Measurements from ENCODE around the gene ZNF33A. TPM values are rescaled to one million over a fixed set of nuclear protein-coding genes. Genes with fewer than 3 reads are reported as not detected.

The ZNF33A gene
- total RNA-seq (2013; cell fraction: nucleolus; rRNA removed) = 99.4 and 103 TPM in 2 replicates
- total RNA-seq (2014; rRNA removed) = 18.9 and 22.2 TPM in 2 replicates
- total RNA-seq (2014; rRNA removed; fragmentation: Illumina TruSeq; extraction: Trizol) = 29.9 and 30.5 TPM in 2 replicates
- total RNA-seq (2021) = 17.7 and 17.9 TPM in 2 replicates
- 12.3 TPM for polyA plus RNA-seq (2011; ENCODE audit: low read depth)
- 22.5 and 36.5 TPM in 2 replicates for polyA plus RNA-seq (2011; rRNA removed)
- polyA plus RNA-seq (2011; cell fraction: cytosol; rRNA removed) = 8.4 and 9.2 TPM in 2 replicates
- polyA plus RNA-seq (2011; cell fraction: nucleus; rRNA removed) = 15.3 and 17.8 TPM in 2 replicates
- polyA plus RNA-seq (2012) = 9.1 and 10.3 TPM in 2 replicates
- 21.6 and 27.9 TPM in 2 replicates for polyA plus RNA-seq (2014; fragmentation: Illumina TruSeq; extraction: Trizol)
- polyA plus RNA-seq (2014; fragmentation: Nextera tagmentation; extraction: Ambion mirVana) = 10 to 100 TPM in 1 of 2 experiments, 1 to 10 TPM in 1; 9.8 to 12.1 TPM
- 13.3 and 17.3 TPM in 2 replicates for polyA plus RNA-seq (2014; rRNA removed)
- 10 to 100 TPM; 16.6 to 22.4 TPM for polyA plus RNA-seq (2016; fragmentation: Nextera tagmentation; extraction: Ambion mirVana)
- 30.7 and 31.7 TPM in 2 replicates for polyA minus RNA-seq (2011; rRNA and poly(A)+ RNA removed)
- polyA minus RNA-seq (2011; cell fraction: cytosol; rRNA and poly(A)+ RNA removed) = 6.9 and 9.4 TPM in 2 replicates
- polyA minus RNA-seq (2011; cell fraction: nucleus; rRNA and poly(A)+ RNA removed) = 20.4 and 36.5 TPM in 2 replicates
- Bru-seq, nascent RNA = percentile 87 among the genes with signal in this experiment
- BruChase-seq, experiment 1, labeled RNA remaining after a 6-hour chase = percentile 89 among the genes with signal in this experiment
- BruChase-seq, experiment 2, labeled RNA remaining after a 2-hour chase = percentile 90 among the genes with signal in this experiment
- long read RNA-seq, experiment 1, full-length matches to known transcripts = 2 of 9 reads
- long read RNA-seq, experiment 1, partial matches to known transcripts = 0 of 9 reads
- long read RNA-seq, experiment 1, other reads (novel, unspliced or antisense) = 7 of 9 reads
- long read RNA-seq, experiment 2, full-length matches to known transcripts = 21 of 44 reads
- long read RNA-seq, experiment 2, partial matches to known transcripts = 0 of 44 reads
- long read RNA-seq, experiment 2, other reads (novel, unspliced or antisense) = 23 of 44 reads

- H3K27ac ChIP-seq (ENCODE audit: control insufficient read depth, insufficient read depth) = peak within 1 kb of the TSS; percentile 88
- H3K4me3 ChIP-seq = peak within 1 kb of the TSS; percentile 83
- H3K79me2 ChIP-seq (ENCODE audit: control insufficient read depth, insufficient read depth, low read length) = peaks cover 18% of the 10 kb centered on the region
- FAIRE-seq (peak; percentile 47), ATAC-seq (peak; percentile 95), DNase-seq (ENCODE audit: low read depth, low spot score) (peak; percentile 85)
- peak within 1 kb of the TSS; percentile 79 for H3K9ac ChIP-seq (ENCODE audit: control insufficient read depth, insufficient read depth, low read length)
- in situ Hi-C loops (cut with MboI) = no loop called here
- POLR2A ChIA-PET = interaction anchor here (0.7 to 1.7 kb wide), 3 partner anchors 34 to 156 kb away, joined by 3 to 14 read pairs (median 3); partner anchors contain the start of gene ZNF25
- intact Hi-C loops (cut with micrococcal nuclease; ENCODE audit: unreplicated experiment) = loop anchor here (1.0 to 2.0 kb wide), 2 partner anchors 28 to 34 kb away; partner anchors contain the start of gene ZNF25
- H4K20me1 ChIP-seq (ENCODE audit: control insufficient read depth, insufficient read depth) = no peaks in the 10 kb centered on the region
- CTCF ChIA-PET = interaction anchor here (0.8 to 2.7 kb wide), 5 partner anchors 20 to 83 kb away, joined by 3 to 8 read pairs (median 6); partner anchors contain the start of genes ZNF25 and ZNF37A
- WGBS (ENCODE audit: insufficient coverage, insufficient replicate concordance, low lambda C conversion rate, missing lambda C conversion rate) = under 1% methylated on average over 38 of the region's 46 CpGs
- H3K27me3 ChIP-seq (replicated peaks in 1 of 2; ENCODE audit: control insufficient read depth in 2 of 2, insufficient read depth in 2 of 2, low read length in 1 of 2) = no peaks in the 10 kb centered on the region
- SMC1A ChIA-PET (ENCODE audit: uncharacterized antibody, unreplicated experiment) = interaction anchor here (0.7 to 2.8 kb wide), 8 partner anchors 15 to 1257 kb away, joined by 3 to 12 read pairs (median 4); partner anchors contain the start of gene ZNF25
- peak within 1 kb of the TSS; percentile 91 for H2AFZ ChIP-seq (ENCODE audit: control insufficient read depth, low read depth, low read length)
- no TSS peak for BruUV-seq (replicated peaks)
- peaks cover 0 to 2% of the 10 kb centered on the region in 2 experiments; a peak in 1 of 4 replicates for H3K36me3 ChIP-seq (ENCODE audit: control insufficient read depth in 2 of 2, insufficient read depth in 2 of 2, low read length in 1 of 2)
- peak within 1 kb of the TSS; percentile 67 for H3K4me2 ChIP-seq (ENCODE audit: control insufficient read depth, insufficient read depth)
- H3K9me3 ChIP-seq (replicated peaks; ENCODE audit: control insufficient read depth, insufficient read depth, low read length) = no peaks in the 10 kb centered on the region; the same call in 2 of the 3 replicates
- H3K4me1 ChIP-seq (ENCODE audit: control insufficient read depth, insufficient read depth, low read length) = no peaks in the 10 kb centered on the region
- RAD21 ChIA-PET (ENCODE audit: unreplicated experiment) = interaction anchor here (0.6 to 1.8 kb wide), 4 partner anchors 15 to 138 kb away, joined by 3 to 12 read pairs (median 6); partner anchors contain the start of genes ZNF25 and ZNF37A
- TF ChIP-seq NKRF (conservative IDR thresholded peaks at IDR 0.05) = peak; percentile 65; the same call in 1 of the 2 replicates
- TF ChIP-seq FOXK2 (IDR thresholded peaks at IDR 0.05) = peak; percentile 5
- peak; percentile 63 for TF ChIP-seq ATF7 (IDR thresholded peaks at IDR 0.05; ENCODE audit: low read depth)
- TF ChIP-seq RB1 (IDR thresholded peaks at IDR 0.05; ENCODE audit: borderline replicate concordance) = peak; percentile 54; the same call in 1 of the 2 replicates
- peak; percentile 43; the same call in 1 of the 2 replicates for TF ChIP-seq CHD2 (IDR thresholded peaks at IDR 0.05; ENCODE audit: borderline replicate concordance, low read depth, low read length)
- peak; percentile 96 to 98 for TF ChIP-seq IKZF2 (IDR thresholded peaks at IDR 0.05)
- TF ChIP-seq ELK1 (IDR thresholded peaks at IDR 0.05; ENCODE audit: low read depth, low read length) = 0 out of 2 replicates have a peak, but pooled peaks have one; percentile 37
- TF ChIP-seq NFXL1 (IDR thresholded peaks at IDR 0.05; ENCODE audit: borderline replicate concordance) = no peak
- no peak for TF ChIP-seq ZBTB33 (IDR thresholded peaks at IDR 0.05)
- no peak for TF ChIP-seq SUZ12 (IDR thresholded peaks at IDR 0.05; ENCODE audit: unreplicated experiment)
- peak in 1 of 2 experiments; percentile 39; a peak in 1 of 4 replicates for TF ChIP-seq EP300 (IDR thresholded peaks at IDR 0.05; ENCODE audit: borderline replicate concordance in 1 of 2, control insufficient read depth in 1 of 2, low read depth in 2 of 2, low read length in 2 of 2)
Observed at GRCh38 chr10:38010119-38010903, at the start of gene ZNF33A. Gene ZNF33A, plus strand, starts transcription at chr10:38010675. Its CDS starts 1,667 bp downstream, at chr10:38012342.
